Right ventricle myocardium inferior (tissue), 1 donor: Measurements from ENCODE around the gene DCP1A. TPM values are rescaled to one million over a fixed set of nuclear protein-coding genes. Genes with fewer than 3 reads are reported as not detected.
"Not testable (repeated sequence)": the region's sequence is repeated elsewhere in the genome, so short reads cannot be mapped to it uniquely, and the experiment has no call there.

ENCODE experiments used
- ATAC-seq: fragments of 200-7000 bp; cut with Tn5 transposase; one replicate; pipeline ENCODE4 v1.9.1; 2020; ENCODE audit warnings: mild to moderate bottlenecking, moderate library complexity
- DNase-seq: peaks from one replicate; pipeline ENCODE4 v3.0.0; 2021; ENCODE audit errors: missing footprints
- intact Hi-C: fragments of 100-400 bp; cut with DNase I; formaldehyde crosslinking; loops from one replicate; pipeline ENCODE4 v1.11.0; 2022
- total RNA-seq: library from RNA; stranded (reverse); fragmentation: NEBNext Ultra II Directional; extraction: Animal tissue kit (Norgen Biotek cat#: 25700); gene quantifications from one replicate; pipeline ENCODE4 v1.2.1, GENCODE V29; 2021
- donor health status: DM: no; HTN: yes; CAD: no; lungs with severe emphysema.

DCP1A gene
- total RNA-seq, 1 donor from 2014 or later, result 17.7 TPM

DNA sequence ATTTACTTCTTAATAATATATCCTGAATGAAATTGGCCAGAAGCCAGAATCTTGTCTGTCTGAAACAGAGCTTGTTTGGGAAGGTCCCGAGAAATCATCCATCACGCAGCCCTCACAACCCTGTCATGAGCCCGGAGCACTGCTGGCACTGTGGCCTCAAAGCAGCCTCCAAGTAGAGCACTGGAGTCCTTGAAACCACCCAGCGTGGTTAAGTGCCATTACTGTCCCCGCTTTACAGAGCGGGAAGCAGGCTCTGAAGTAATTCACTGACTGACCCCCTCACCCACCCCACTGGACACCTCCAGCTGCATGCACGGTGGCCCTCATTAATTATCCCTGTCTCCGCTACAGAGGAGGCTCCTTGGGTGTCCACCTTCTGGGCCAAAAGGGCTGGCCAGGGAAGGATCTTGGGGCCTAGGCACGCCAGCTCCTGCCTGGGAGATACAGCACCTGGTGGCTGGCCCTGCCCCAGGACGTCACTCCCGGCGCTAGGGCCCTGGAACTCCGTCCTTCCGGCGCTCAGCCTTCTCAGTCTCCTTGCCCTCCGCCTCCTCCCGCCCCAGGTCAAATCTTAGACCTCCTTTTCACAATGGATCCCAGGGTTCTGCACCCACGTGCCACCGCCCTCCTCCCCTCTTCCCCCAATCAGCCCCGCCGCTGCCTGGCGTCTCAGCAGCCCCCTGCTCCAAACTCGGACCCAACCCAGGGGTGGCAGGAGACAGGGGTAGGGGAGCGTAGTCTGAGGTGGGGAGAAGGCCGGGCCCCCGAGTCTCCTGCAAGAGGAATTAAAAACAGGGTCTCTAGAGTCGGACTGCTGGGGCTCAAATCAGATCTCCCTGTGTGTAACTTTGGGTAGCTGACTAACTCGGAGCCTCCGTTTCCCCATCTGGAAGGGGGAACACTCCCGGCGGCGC, 92.6 kb downstream of the DCP1A start:
- peak; percentile 44 for ATAC-seq
- intact Hi-C loops, result loop anchor here (5.0 kb wide), 1 partner anchor 122 kb away; the partner anchor contains the start of gene RFT1
- peak; percentile 76 for DNase-seq

DNA sequence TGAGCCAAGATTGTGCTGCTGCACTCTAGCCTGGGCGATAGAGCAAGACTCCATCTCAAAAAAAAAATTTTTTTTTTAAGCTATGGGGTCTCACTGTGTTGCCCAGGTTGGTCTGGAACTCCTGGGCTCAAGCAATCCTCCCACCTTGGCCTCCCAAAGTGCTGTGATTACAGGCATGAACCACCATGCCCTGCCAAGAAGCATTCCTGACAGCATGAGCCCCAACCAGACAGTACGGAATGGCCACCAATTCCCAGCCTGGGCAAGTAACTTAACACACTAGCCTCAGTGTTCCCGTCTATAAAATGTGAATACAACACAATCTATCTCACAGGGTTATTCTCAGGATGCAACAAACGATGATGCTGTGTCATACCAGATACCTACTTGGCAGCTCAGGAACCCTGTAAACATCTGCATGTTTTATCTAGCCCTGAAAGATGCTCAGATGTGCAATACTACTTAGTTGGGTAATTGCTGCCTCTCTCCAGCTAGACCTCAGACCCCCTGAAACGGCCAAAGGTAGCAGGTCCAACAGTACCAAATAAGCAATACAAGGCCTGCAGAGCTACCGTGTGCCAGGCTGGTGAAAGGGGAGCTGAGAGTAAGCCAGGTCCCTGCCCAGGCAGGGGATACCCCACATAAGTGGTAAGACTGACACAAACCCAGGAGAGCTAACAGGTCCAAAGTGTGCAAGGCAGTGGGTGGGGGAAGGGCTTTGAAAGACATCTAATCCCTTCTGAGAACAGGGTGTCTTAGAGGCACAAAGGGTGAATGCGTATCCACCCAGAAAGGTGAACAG, 93.4 kb downstream of the DCP1A start:
- DNase-seq, result no peak
- no peak for ATAC-seq
- intact Hi-C loops, result loop anchor here (5.0 kb wide), 1 partner anchor 122 kb away; the partner anchor contains the start of gene RFT1

DNA sequence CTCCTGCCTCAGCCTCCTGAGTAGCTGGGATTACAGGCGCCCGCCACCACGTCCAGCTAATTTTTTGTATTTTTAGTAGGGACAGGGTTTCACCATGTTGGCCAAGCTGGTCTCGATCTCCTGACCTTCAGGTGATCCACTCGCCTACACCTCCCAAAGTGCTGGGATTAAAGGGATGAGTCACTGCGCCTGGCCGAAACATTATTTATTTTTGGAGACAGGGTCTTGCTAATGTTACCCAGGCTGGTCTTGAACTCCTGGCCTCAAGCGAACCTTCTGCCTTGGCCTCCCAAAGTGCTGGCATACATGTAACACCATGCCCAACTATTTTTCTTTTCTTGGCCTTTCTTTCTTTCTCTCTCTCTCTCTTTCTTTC, 94.4 kb downstream of the DCP1A start:
- not testable (repeated sequence) for DNase-seq, ATAC-seq
- intact Hi-C loops, result loop anchor here (5.0 kb wide), 1 partner anchor 121 kb away; the partner anchor contains the start of gene RFT1

DNA sequence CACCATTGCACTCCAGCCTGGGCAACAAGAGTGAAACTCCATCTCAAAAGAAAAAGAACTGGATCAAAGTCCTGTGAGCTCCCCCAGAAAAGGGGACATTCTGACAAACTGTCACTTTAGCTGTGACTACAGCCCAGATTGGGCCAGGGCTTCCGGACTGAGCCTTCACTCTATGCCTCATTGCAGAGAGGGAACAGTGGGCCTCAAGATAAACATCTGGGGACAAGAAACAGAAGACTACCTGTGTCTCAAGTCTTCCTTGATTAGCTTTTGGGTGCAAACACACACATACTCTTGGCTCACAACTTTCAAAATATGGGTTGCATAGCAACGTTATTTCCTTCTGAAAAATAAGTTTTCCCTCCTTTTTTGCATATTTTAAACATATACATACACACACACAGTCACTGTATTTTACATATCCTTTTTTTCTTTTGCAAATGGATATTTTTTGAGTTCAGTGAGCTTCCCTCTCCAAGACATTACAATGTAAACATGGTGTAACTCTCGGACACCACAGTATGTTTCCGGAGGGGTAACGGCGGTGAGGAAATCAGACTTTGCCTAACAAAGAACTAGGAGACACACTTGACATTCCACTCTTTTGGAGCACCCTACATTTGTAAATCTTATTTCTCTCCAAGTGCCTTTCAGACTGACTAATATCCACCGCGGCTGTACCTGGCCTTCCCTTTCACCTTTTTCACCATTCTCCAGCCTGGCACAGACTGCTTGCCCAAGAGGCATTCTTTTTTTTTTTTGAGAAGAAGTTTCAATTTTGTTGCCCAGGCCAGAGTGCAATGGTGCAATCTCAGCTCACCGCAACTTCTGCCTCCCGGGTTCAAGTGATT, 95.0 kb downstream of the DCP1A start:
- no peak for ATAC-seq
- intact Hi-C loops, result loop anchor here (5.0 kb wide), 1 partner anchor 120 kb away; the partner anchor contains the start of gene RFT1
- no peak for DNase-seq

DNA sequence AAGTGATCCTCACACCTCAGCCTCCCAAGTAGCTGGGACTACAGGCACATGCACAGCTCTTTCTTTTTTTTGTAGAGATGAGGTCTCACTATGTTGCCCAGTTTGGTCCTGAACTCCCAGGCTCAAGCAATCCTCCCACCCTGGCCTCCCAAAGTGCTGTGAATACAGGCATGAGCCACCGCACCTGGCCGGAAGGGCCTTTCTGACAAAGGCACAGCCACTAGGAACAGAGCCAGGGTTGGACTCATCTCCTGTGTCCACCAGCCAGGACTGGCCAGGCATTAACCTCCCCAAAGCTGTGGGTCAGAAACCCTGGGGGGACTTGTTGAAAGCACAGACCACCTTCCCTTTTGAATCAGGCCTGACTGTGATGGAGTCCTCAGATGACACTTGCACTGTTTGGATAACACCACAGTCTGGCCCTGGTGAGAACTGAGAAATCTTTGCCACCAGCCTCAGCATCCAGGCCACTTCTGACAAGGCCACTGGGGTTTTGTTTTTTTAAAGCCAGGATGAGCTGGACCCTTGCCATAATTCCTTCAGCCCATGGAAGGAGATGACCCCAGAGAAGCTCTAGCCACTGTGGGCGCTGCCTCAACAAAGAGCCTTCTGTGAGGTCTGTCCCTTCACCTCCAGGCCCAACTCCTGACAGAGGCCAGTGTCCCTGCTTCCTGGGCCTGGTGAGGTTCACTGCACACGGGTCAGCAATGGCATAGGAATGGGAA, 96.3 kb downstream of the DCP1A start:
- intact Hi-C loops, result loop anchor here (5.0 kb wide), 1 partner anchor 119 kb away; the partner anchor contains the start of gene RFT1
- ATAC-seq (no peak), DNase-seq (no peak)

DNA sequence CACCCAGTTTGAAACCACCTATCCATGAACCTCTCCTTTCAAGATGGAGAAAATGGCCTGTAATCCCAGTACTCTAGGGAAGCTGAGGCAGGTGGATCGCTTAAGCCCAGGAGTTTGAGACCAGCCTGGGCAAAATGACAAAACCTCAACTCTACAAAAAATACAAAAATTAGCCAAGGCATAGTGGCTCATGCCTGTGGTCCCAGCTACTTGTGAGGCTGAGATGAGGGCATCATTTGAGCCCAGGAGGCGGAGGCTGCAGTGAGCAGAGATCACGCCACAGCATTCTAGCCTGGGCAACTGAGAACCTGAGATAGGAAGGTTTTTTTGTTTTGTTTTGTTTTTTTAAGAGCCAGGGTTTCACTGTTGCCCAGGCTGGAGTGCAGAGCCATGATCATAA, 96.9 kb downstream of the DCP1A start:
- no peak for DNase-seq
- no peak for ATAC-seq

DNA sequence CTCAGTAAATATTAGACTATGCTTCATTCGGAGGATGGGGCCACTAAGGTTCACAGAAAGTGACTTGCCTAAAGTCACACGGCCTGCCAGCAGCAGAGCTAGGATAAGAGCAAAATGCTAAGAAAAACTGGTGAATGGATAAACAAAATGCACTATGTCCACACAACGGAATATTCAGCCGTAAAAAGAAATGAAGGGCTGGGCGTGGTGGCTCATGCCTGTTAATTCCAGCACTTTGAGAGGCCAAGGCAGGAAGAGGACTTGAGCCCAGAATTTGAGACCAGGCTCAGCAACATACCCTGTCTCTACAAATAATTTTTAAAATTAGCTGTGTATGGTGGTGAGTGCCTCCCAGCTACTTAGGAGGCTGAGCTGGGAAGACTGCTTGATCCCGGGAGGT, 99.2 kb downstream of the DCP1A start:
- DNase-seq (no peak), ATAC-seq (no peak)
- intact Hi-C loops, result no loop called here

More for the DNA sequence above, 96.9 kb downstream of the DCP1A start:
- intact Hi-C loops, result loop anchor here (5.0 kb wide), 1 partner anchor 118 kb away; the partner anchor contains the start of gene RFT1

DNA sequence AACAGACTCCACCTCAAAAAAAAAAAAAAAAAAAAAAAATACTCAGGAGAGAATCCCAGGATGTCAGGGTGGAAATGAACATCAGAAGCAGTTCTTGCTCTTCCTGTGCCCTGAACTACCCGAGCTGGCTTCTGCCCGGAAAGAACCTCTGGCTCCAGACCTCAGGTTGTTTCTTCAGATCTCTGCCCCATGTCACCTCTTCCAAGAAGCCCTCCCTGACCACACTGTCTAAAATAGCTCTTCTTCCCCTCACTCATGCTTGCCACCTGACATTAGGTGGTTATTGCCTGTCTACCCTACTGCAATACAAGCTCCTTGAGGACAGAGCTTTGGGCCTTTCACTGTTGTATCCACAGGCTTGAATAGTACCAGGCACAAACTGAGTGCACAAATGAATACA, 99.7 kb downstream of the DCP1A start:
- ATAC-seq (no peak), DNase-seq (no peak)
- intact Hi-C loops, result no loop called here

DNA sequence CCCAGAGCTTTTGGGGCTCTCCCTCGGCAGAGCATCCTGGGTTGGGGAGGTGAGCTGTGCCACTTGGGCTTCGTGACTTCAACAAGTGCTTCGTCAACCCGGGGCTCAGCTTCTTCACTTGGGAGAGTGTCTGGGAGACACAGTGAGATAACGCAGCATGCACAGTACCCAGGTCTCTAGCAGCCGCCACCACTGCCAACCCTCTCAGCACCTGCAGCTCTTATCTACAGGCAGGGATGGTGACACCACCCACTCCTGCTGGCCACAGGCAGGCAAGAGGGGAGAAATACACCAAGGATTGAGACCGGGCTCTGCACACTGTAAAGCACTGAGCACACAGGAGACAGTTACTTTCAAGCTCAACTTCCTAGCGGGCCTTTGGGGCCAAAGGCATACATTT, 103.1 kb downstream of the DCP1A start:
- DNase-seq, result no peak
- intact Hi-C loops, result no loop called here
- peak; percentile 58 for ATAC-seq

DNA sequence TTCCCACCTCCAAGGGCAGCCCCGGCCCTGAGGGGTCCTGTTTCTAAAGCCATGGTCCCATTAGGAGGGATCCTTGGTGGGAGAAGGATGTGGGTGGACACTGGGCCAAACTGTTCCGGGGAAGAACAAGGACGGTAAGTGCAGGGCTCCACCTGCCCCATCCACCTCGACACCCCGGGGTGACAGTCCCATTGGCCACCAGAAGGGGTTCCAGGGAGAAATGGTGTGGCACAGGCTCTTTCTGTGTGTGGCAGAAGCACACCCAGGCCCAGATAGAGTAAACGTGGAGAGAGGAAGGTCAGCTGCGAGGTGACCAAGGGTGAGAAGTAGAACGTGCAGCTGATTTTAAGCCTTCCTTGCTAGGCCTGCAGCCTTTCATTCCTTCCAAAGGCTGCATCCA, 103.6 kb downstream of the DCP1A start:
- intact Hi-C loops, result no loop called here
- DNase-seq (no peak), ATAC-seq (no peak)

DNA sequence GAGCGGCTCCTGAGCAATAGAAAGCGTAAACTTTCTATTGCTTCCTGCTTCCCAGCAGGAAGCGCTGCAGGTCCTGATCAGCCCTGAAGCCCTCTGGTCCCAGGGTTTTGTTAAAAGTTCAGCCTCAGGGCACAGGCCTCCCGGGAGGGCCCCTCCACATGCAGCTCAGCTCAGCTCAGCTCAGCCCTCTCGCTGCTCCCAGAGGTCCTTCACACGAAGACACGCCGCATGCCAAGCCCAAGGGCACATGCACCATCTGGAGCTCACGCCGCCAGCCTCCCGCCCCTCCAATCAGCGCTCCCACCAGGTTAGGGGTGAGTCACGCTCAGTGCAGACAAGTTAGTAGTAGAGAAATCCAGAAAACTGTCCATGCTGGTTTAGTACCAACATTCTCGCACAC, 104.2 kb downstream of the DCP1A start:
- DNase-seq, result no peak
- intact Hi-C loops, result no loop called here
- peak; percentile 27 for ATAC-seq

DNA sequence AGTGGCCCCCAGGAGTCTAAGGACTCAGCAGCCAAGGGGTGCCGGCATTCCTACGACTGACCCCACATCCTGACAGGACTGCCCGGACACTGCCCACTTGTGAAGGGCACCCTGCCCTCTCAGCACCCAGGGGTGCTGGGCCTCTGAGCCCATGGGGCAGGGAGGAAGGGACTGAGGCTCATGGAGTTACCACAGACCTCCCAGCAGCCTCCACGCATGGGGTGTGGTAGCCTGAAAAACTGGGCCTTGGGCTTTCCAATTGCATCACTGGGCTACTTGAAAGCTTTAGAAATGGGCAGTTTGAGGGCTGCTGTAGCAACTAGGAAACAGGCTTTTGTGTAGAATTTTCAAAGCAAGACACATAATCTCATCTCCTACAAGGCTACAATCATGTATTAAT, 104.7 kb downstream of the DCP1A start:
- no peak for ATAC-seq
- DNase-seq, result no peak
- intact Hi-C loops, result no loop called here

DNA sequence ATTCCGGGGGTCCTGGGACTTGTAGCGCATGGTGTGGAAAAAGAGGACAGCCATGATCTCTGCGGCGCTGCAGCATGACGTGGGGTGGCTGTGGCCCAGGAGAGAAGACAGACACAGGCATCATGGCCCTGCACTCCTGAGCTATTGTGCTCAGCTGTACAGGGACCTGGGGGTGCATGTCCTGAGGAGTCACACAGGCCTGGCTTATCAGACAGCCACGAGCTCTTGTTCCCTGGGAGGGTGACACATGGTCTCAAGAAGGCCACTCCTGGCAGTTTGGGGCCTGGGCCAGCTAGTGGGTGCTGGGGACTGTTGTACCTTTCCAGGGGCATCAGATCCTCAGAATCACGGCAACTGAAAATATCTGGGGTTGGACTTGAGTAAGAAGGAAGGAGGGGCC, 105.2 kb downstream of the DCP1A start:
- DNase-seq, result no peak
- intact Hi-C loops, result no loop called here
- peak; percentile 32 for ATAC-seq

DNA sequence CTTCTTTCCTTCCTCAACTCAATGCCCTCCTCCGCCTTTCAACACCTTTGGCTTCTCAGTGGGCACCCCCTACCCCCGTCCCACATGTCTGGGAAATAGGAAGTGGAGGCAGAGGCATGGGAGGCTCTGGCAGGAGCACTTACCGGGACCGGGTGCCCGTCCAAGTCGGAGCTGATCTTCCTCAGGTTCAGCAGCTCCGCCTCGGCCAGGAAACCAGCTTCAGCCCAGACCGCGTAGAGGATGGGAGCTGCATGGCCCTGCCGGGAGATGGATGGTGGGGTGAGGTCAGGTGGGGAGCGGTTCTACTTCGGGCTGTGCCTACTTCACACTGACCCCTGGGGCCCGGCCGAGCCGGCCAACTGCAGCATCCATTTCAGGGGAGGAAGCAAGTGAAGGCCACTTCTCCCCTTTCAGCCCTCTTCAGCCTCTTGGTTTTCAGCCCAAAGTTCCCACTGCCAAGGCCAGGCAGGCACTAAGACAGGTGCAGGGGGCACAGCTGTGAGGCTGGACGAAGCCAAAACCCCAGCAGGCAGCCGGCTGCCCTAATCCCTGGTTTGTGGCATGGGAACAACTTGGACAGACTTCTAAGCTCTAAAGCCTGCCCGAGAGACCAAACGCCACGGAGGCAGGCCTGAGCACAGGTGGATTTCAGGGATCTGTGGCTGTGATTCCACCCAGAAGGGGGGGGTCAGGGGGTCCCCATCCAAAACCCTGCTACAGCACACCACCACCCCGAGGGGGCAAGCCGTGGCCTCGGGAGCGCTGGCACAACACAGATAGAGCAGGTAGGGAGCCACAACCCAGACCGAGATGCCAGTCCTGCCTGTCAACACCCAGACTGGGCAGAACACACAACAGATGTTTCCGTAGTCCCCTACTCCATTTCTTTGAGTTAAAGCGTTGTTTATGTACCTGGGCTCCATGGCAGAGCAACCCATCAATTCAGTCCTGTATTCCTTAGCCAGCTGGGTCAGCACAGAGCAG, 106.1 kb downstream of the DCP1A start:
- ATAC-seq (peak; percentile 8), DNase-seq (no peak)
- intact Hi-C loops, result no loop called here

DNA sequence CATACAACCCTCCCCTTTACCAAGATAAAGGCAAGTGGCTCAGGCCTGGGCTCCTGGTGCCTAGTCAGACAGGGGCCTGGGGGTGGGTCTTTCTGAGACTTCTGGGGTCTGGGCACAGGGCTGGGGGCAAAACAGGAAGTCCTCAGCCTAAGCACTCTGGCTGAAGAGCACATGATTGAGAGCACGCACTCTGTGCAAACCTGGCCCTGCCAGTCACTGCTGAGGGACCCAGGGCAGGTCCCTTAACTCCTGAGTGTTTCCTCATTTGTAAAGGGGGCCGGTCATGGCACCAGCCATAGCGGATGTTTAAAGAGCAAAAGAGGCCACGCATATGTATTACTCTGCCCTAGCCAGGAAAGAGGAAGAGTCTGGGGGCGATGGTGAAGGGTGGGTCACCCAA, 107.5 kb downstream of the DCP1A start:
- intact Hi-C loops, result loop anchor here (5.0 kb wide), 1 partner anchor 33 kb away; no protein-coding TSS in a partner anchor
- DNase-seq, result no peak
- ATAC-seq, result no peak

DNA sequence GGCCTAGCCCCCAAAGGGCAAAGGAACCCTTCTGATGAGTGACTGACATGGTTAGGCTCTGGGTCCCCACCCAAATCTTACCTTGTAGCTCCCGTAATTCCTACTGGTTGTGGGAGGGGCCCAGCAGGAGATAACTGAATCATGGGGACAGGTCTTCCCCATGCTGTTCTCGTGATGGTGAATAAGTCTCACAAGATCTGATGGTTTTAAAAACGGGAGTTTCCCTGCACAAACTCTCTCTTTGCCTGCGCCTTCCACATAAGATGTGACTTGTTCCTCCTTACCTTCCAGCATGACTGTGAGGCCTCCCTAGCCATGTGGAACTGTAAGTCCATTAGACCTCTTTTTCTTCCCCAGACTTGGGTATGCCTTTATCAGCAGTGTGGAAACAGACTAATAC, 108.5 kb downstream of the DCP1A start:
- DNase-seq (no peak), ATAC-seq (no peak)
- intact Hi-C loops, result loop anchor here (5.0 kb wide), 1 partner anchor 33 kb away; no protein-coding TSS in a partner anchor
